Activated CD4-positive, alpha-beta T cell treated with anti-CD3 and anti-CD28 coated beads, Interleukin-2, Interleukin-4, amounts not matched to agents 100 ng/mL and 50 ng/mL, durations not matched to agents 16 hours and 8 hours (primary cell): Measurements from ENCODE around the gene CRYL1.

Experiments
- DNase-seq: peaks from one replicate; pipeline ENCODE4 v3.0.0-alpha.2; 2020; ENCODE audit warnings: low spot score

CRYL1 gene

DNA sequence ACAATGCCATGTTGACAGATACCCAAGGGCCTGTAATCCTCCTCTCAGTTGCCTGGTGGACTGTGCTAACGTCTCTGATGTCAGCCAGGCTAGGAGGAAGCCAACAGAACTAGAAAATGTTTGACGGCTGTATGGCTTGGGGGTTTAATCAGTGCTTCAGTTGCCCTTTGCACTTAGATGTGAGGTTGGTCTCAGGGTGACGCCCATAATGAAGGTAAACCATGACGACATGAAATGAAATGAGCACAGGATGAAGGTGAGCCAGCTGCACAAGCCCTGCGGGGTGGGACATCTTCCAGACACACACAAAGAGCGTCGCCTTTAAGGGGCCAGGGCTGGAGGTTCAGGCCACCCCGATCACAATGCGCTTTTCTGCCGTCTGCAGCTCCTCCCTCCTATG lies 127.2 kb downstream of the CRYL1 start:
- DNase-seq: no peak

DNA sequence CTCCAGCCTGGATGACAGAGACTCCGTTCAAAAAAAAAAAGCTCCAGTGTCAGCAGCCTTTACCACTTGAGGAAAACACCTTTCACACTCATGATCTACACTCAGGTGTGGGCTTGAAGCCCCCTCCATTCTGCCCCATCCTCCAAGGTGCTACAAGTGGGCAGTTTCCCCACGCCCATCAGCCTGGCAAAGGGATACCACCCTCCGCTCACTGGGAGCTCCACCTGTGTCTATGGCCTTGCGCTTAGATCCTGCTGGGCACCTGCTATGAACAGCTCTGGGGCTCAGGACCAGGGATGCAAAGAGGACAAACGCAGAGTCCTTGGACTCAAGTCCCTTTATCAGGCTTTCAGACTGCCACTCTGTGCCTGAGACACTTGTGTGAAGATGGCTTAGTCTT lies 127.8 kb downstream of the CRYL1 start:
- DNase-seq: no peak

GRCh38 chr13:20395061-20395916 lies 130.4 kb downstream of the CRYL1 start:
- DNase-seq: no peak

- no peak for DNase-seq
Measured at GRCh38 chr13:20394506-20394905, 131.2 kb downstream of the CRYL1 start.

- DNase-seq: no peak
Measured at GRCh38 chr13:20394169-20394501, 131.5 kb downstream of the CRYL1 start.

DNA sequence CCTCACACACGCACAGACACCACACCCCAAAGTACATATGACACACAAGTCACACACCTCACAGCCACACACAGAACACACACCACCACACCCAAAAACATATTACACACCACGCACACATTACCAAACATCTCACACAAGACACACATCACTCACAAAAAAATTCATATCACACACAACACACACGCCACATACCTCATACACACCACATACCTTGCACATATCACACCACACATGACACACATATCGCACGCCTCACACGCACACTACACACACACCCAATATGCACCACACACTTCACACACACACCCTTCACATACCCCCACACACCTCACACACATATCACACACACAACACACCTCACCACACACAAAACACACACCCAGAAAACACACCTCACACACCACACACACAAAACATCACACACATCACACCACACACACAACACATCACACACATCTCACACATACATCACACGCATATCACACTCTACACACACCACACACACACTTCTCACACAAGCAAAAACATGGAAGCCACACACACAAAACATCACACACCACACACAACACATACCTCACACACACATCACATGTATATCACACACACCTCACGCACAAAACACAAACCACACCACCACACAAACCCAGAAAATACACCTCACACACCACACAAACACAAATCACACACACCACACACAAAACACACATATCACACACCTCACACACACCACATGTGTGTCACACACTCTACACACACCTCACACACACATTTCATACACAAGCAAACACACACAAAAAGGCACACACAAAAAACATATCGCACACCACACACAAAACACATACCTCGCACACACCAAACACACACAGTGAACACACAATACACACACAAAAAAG lies 132.1 kb downstream of the CRYL1 start:
- DNase-seq: no peak

DNA sequence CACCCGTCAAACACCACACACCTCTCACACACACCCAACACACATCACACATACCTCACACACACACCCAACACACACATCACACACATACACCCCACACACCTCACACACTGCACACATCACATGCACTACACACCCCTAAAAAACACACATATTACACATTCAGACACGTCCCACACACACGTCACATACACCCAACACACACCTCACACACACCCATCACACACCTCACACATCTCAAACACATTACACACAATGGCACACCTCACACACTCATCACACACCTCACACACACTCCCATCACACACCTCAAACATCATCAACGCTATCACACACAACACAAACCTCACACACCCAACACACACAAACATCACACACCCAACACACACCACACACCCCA lies 133.1 kb downstream of the CRYL1 start:
- no peak for DNase-seq

DNA sequence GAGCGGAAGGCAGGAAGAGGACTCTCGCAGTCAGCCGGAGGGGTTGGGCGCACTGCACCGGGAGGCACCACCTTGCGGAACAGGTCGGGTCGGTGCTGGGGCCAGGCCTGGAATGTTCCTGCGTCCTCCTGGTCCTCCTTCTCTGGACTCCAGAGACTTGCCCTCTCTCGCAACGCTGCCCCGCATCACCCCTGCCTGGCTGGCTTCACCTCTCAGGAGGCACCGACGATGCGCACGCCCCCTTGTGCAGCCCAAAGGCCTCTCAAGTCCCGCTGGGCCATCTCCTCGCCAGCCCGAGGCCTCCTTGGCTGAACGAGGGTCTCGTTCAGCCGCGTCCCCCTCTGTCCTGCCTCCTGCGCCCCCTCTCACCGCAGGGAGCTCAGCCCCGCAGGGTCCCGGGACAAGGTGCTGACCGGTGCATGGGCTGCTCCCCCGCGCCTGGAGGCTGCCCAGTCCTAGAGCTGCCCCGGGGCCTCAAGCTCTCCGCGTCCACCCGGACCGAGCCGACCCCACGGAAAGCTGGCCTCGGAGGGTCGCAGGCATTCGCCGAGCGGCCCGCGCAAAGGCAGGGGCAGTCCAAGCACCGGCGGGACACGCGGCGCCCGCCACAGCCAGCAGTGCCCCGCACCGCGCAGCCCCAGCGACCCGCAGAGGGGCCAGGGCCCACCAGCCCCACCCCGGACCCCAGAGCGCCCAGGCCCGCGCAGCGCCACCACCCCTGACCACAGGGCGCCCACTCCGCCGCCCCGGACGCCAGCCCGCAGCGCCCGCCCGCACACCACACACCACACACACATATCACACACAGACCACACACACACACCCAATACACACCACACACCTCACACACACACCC lies 133.8 kb downstream of the CRYL1 start:
- no peak for DNase-seq

- no peak for DNase-seq
Measured at GRCh38 chr13:20390526-20391175, 135.0 kb downstream of the CRYL1 start.

- no peak for DNase-seq
Measured at GRCh38 chr13:20389696-20390525, 135.7 kb downstream of the CRYL1 start.

- DNase-seq: no peak
Measured at GRCh38 chr13:20388184-20388583, 137.5 kb downstream of the CRYL1 start.

DNA sequence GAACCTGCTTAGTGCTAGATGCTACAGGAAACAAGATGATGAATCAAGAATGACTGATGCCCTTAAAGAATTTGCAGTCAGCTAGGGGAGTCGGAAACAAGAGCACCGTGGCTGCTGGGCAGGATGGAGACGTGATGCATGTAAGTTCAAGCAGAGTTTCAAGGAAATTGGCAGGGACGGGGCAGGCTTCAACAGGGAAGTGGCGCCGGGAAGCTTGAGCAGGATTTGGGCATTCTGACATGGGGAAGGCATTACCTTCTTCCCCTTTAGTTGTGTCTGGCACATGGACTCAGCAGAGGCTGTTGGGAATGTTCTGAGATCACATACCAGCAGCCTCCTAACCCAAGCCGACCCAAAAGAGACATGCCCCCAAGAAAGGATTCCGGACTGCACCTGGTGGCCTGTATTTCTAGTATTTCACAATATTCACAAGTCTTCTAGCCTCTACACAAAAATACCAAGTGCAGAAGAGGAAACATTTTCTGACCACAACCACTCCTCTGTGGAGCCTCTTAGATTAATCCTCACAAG lies 138.2 kb downstream of the CRYL1 start:
- DNase-seq: no peak

DNA sequence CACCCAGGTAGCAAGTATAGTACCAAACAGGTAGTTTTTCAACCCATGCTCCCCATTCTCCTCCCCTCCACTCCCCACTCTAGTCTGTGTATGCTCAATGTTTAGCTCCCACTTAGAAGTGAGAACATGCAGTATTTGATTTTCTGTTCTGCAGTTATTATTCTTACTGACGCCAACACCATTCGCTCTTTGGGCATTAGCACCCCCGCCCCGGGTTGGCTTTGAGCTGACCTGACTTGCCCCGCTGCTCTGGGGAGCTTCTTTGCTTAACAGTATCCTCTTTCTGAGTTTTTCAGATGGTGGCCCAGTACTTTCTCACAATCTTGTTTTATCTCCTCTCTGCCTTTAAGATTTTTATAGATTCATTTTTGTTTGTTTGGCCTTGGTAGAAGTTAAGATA lies 138.7 kb downstream of the CRYL1 start:
- no peak for DNase-seq

DNA sequence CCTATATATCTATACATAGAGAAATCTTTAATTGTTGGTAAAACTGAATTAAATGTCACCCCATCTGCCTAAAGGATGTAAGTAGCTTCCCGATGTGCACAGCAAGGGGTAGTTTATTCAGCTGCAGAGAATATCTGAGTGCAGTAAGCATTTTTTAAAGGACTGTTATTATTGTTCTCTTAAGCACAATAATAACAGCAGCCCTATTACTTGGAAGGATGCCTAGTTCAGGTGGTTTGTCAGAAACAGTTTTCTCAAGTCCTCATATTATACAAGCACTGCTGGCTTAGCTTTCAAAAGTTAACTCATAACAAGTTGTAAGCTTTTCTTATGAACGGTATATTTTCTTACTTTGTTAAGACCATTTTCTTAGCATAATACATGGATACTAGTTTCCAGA lies 142.6 kb downstream of the CRYL1 start:
- DNase-seq: no peak

- DNase-seq: no peak
Measured at GRCh38 chr13:20381401-20381800, 144.3 kb downstream of the CRYL1 start.

DNA sequence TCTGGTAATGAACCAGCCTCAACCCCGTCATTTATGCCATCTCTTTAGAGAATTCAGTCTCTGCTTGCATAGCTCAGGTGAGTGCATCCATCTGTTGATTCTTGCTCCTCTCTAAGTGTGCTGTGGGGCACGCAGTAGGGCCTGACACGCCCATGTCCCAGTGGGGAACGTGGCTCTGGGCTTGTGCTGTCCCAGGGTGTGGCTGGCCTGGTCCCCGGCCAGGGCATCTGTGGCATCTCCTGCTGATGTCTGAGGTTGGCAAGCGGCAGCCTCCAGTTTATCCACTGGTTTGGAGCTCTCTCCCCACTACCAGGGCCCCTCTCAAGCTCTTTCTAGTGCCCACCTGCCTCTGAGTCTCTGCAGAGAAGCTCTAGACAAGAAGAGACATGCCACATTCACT lies 146.9 kb downstream of the CRYL1 start:
- no peak for DNase-seq

- no peak for DNase-seq
Measured at GRCh38 chr13:20377720-20378119, 147.9 kb downstream of the CRYL1 start.

- no peak for DNase-seq
Measured at GRCh38 chr13:20375871-20376270, 149.8 kb downstream of the CRYL1 start.

- no peak for DNase-seq
Measured at GRCh38 chr13:20373861-20374260, 151.8 kb downstream of the CRYL1 start.

- DNase-seq: no peak
Measured at GRCh38 chr13:20371825-20372224, 153.8 kb downstream of the CRYL1 start.
